HG03135 (cell line): Measurements from ENCODE around the gene EXOC1.
"Not testable (repeated sequence)": the region's sequence is repeated elsewhere in the genome, so short reads cannot be mapped to it uniquely, and the experiment has no call there.

Experiments used
- ATAC-seq: cut with Tn5 transposase; IDR thresholded peaks from one replicate; pipeline ENCODE4 v1.9.1; 2021; ENCODE audit warnings: mild to moderate bottlenecking, moderate library complexity; ENCODE audit not compliant: unreplicated experiment

The EXOC1 gene

DNA sequence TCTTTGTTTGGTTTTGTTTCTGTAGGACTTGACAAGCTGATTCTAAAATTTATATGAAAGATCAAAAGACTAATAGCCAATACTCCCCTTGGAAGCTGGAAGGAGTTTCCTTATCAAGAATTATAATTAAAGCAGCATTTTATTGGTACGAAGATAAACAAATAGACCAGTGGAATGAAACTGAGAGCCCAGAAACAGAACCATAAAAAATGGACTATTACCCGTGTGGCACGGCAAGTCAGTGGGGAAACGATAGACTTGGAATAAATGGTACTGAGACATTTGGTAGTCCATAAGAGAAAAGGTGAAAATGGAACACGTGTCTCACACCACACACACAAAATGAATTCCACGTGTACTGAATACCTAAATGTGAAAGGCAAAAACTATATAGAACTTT, 52.9 kb downstream of the EXOC1 start:
- ATAC-seq = no peak

DNA sequence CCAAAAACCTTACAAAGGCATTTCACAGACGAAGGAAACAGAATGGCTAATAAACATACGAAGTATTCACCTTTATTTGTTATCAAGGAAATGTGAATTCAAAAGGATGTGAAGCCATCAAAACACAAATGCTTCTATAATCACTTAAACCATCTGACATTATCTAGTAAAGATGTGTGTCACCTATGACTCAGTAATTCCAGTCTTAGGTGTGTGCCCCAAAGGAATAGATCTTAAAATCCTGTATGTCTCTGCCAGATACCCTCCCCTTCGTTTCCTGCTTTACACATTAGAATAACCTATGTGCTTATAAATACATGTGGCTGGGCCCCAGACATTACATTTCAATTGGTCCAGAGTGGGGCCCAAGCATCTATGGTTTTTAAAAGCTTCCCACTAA, 53.5 kb downstream of the EXOC1 start:
- no peak for ATAC-seq

DNA sequence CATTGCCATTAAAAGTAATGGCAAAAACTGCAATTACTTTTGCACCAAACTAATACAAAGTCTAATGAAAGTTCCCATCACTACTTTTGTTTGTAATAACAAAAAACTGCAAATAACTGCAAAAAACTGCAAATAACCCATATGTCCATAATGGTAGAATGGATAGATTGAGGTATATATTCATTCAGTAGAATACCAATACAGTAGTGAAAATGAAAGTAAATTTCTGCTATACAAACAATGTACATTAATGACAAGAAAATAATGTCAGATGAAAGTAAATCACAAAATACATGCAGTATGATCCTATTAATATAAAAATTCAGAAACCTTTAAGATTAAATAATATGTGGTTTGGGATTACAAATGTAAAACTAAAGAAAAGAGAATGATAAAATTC, 54.0 kb downstream of the EXOC1 start:
- no peak for ATAC-seq

DNA sequence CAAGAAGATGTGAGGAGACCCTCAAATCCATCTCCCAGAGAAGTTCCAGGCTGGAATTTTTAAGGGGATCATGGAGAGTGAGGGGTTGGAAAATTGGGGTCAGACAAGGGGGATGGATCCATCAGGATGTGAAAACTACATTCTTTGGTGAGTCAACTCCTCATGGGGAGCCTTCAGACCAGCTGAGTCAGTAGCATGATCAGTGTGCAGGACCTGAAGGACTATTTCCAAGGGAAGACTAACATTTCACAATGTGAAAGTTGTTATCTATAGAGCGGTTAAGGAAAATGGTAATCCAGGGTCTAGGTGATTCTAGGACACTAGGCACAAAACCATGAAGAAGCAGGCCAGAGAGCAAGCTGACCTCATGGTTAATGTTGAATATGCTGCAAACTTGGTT, 56.7 kb downstream of the EXOC1 start:
- no peak for ATAC-seq

DNA sequence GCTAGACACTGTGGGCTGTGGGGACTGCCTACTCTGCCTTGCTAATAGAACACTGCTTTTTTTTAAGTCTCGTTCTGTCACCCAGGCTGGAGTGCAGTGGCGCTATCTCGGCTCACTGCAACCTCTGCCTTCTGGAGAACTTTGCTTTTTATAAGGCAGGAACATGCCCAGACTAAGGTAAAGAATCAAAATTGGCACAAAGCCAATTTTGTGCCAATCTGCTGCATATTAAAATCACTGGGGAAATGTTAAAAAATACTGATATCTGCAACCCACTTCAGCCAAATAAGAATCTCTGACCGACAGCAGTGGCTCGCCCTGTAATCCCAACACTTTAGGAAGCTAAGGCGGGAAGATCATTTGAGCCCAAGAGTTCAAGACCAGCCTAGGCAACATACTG, 58.8 kb downstream of the EXOC1 start:
- no peak for ATAC-seq

DNA sequence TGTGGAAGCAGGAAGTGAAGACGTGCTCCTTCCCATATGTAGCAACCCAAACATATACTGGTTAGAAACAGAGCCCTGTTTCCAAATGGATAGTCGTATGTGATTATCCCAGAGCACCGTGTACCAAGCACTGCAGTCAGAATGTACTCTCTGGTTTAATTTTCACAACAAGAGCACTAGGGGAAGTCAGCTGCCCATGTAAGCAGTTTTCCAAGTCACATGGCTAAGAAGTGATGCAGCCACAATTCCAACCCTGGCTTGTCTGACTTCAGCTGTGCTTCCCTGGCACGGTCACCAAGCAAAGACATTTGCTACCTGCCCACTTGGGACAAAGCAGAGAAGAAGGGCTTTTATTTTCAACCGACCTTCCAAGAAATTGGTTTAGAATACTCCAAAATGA, 67.1 kb downstream of the EXOC1 start:
- ATAC-seq = no peak

DNA sequence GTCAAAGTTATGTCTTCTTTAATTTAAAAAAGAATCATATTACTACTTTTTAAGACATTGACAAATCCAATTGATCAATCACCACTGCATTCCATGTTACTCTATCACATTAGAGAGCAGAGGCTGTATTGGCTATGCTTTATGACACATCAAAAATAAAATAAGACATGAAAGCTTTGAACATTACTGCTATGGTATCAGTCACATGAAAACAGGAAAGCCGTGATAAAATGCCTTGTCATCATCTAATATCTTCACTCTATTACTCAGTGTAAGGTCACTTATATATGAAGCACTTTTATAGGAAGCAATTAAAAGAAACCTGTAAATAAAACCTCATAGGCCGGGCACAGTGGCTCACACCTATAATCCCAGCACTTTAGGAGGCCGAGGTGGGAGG, 67.6 kb downstream of the EXOC1 start:
- no peak for ATAC-seq

DNA sequence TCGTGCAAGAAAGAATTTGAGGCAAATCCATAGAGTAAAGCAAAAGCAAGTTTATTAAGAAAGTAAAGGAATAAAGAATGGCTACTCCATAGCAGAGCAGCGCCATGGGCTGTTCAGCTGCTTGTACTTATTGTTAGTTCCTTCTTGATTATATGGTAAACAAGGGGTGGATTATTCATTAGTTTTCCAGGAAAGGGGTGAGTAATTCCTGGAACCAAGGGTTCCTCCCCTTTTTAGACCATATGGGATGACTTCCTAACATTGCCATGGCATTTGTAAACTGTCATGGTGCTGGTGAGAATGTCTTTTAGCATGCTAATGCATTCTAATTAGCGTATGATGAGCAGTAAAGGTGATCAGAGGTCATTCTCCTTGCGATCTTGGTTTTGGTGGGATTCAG, 71.8 kb downstream of the EXOC1 start:
- no peak for ATAC-seq

DNA sequence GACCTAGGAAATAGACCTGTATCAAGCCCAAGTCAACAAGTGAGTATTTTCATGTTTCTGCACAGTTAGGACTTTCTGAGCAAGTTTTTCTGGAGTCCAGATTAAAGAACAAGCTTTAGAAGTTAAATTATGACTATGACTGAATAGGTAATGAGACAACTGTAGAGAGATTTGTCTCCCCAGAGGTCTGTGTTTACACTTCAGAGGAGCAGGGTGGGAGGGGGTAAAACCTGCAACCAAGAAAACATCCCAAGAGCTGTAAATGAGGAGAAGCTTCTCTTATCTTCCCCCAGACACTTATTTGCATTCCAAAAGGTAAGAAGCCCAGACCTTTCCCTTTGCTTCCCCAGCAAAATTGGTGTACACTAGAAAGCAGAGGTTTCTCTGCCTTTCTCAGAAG, 73.2 kb downstream of the EXOC1 start:
- no peak for ATAC-seq

DNA sequence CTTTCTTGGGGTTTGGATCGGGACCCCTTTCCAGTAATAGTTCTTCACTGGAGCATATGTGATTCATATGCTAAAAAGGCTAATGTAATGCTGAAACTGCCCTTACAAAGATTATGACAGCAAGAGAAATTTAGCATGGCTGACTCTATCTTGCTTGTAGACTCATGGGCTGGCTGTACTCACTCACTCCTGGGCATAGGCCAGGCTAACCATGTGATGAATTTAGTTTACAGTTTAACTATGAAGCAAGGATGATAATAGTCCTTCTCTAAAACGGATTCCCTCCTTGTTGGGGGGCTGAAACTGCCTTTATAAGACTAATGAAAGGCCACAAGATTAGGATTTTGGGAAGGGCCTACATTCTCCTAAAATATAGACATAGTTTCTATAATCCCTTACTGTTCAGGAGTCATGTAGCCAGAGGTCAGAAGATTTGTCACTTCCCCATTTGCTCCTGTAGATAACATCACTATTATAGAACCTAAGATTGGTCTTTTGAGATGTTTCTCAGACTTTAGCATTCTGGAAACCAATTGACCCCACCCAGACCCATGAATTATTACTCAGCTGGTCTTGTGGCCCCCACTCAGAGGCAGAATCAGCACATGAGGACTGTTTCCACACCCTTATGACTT, 74.5 kb downstream of the EXOC1 start:
- ATAC-seq = no peak

DNA sequence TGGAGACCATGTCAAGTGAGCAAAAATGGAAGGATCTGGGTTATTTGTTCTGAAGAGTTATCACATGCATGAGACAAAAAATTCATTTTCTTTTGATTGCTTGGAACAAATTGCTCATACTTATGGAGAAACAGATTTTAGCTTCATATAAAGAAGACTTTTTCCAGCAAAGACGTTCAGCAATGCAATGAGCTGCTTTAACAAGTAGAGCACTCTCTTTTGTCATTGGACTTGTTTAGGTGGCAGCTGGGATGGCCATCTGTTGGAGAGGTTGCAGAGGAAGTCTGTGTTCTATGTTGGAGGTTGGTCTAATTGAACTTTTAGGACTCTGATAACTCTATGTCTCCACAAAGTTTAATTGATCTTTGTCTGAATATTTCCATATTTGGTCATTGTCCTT, 75.4 kb downstream of the EXOC1 start:
- ATAC-seq = no peak

DNA sequence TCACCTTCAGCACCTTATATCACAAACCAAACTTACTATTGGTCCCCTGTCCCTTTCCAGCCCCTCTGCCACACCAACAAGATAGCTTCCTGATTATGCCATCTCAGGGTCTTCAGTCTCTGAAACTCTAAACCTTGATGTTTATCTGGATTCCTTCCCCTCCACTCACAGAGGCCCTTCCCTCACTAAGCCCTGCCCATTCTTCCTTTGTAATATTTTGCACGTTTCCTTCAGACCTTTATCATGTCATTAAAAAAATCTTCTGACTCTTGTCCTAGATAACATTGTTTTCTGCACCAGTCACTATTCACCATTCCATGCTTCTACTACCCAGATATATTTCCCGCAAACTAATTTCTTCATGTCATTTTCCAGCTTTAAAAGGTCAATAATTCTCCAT, 77.6 kb downstream of the EXOC1 start:
- ATAC-seq = no peak

DNA sequence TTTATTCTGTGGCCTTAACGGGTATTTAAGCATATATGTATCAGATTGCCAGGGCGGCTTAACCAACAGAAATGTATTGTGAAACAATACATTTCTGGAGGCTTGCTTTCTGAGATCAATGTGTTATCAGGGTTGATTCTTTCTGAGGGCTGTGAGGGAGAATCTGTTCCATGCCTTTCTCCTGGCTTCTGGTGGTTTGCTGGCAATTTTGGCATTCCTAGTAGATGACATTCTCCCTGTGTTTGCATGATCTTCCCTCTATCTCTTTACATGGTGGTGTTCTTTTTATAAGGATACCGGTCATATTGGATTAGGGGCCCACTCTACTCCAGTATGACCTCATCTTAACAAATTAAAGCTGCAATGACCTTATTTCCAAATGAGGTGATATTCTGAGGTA, 78.4 kb downstream of the EXOC1 start:
- no peak for ATAC-seq

DNA sequence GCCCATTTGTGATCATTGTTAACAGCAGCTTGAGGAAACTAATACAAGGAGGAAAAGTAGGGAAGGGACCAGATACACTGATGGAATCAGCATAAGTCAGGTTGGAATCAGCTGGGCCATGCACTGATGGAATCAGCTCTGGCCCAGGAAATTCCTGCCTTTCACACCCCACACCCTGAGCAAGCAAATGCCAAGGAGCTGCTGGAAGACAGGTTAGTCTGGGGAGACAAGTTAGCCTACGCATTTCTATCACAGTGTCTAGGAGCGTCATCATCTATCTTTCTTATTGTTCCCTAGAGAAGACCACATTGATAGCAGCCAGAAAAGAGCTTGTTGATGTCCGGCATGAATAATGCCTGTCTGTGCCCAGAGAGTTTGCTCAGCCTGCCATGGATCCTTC, 79.1 kb downstream of the EXOC1 start:
- ATAC-seq = no peak

DNA sequence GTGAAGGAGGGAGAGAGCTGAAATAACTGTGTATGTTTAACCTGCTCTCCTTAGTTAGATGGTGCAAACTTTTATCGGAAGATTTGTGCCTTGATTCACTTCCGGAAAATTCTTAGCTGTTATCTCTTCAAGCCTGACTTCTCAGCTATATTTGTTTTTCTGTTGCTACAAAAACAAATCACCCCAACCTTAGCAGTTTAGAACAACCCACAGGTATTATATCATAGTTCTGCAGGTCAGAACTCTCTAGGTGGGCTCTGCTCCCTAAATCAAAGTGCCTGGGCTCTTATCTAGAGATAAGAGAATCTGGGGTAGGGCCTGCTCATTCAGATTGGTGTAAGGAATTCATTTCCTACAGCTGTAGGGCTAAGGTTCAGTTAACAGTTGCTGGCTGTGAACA, 80.2 kb downstream of the EXOC1 start:
- no peak for ATAC-seq

DNA sequence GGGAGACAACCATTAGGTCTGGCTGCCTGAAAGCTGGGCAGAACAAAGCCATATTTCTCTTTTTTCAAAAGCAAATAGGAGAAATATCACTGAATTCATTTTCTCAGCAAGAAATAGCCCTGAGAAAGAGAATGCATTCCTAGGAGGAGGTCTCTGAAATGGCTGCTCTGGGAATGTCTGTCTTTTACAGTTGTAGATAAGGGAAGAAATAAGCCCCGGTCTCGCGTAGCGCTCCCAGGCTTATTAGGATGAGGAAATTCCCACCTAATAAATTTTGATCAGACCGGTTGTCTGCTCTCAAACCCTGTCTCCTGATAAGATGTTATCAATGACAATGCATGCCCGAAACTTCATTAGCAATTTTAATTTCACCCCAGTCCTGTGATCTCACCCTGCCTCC, 82.5 kb downstream of the EXOC1 start:
- ATAC-seq = not testable (repeated sequence)

DNA sequence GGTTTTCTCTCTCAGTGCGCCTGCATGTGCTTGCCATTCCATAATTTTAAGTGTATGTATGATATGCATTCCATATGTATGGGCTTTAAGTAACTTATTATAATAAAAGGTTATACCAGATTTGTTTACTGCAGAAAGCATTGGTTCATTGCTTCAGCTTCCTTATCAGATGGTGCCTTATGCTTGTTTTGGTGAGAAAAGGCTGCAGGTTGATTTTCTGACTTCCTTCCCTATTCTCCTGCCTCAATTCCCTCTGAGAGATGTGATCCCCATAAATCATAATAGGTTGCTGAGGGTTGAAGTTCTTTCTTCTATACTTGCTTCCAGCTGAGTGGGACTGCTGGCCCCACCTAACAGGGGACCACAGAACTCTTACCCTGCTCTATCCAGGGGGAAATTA, 85.0 kb downstream of the EXOC1 start:
- ATAC-seq = no peak

DNA sequence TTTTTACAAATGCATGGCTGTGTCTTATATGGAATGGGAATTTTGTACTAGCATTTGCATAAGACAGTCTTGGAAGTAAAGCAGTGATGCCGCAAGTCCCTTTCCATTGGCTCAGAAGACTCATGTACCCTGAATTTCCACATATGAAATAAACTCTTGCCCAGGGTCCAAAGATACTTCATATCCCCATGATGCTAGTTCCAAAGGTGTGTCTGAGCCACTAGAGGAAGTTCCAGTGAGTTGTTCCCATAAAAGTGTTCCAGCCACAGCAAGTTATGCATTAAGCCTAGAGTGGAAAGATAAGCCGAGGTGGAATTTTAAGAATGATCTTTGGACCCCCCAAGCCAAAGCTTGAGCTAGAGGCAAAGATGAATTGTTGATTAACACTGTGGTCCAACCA, 86.0 kb downstream of the EXOC1 start:
- no peak for ATAC-seq

DNA sequence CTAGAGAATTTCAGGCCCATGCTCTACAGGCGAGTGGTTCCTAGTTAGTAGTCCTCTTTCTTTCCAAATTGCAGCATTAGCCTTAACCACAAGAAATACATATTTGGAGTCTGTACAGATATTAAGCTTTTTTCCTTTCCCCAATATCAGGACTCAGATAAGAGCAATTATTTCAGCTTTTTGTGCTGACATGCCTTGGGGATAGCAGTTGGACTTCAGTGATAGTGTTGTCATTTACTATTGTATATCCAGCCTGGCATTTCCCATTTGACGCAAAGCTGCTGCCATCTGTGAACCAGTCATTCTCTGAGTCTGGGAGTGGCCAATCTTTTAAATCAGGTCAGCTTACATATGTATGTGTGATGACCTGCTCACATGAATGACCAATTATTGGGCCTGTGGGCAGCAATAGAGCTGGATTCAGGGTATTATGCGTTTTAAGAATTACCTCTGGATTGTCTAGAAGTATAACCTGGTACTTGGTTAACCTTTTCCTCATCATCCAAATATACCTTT, 88.5 kb downstream of the EXOC1 start:
- ATAC-seq = no peak

DNA sequence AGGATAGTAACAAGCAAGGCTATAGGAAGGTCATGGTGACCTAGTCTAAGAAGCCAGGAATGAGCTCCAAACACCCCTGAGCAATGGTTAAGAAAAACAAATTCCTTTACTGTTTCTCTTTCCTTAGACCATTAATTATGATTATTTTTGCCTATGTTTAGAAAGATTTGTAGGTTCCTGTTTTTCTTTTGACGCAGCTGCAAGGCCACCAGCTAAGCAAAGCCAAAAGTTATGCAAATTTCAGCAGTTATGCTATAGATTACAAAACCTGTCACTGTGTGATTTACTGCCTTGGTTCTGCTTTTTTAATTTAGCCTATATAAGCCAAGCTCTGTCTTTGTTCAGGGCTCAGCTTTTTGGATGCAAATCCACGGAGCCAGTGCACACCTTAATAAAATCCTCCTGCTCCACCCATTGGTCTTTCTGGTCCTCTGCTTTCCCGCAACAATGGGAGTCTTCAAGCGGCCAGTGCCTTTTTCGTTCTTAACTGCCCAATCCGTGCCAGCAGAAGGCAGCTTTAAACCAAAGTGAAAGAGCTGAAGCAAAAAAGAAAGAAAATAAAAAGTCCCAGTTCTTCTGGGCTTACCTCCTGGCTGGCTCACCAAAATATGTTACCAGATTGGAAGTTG, 93.9 kb downstream of the EXOC1 start:
- ATAC-seq = peak; percentile 39

DNA sequence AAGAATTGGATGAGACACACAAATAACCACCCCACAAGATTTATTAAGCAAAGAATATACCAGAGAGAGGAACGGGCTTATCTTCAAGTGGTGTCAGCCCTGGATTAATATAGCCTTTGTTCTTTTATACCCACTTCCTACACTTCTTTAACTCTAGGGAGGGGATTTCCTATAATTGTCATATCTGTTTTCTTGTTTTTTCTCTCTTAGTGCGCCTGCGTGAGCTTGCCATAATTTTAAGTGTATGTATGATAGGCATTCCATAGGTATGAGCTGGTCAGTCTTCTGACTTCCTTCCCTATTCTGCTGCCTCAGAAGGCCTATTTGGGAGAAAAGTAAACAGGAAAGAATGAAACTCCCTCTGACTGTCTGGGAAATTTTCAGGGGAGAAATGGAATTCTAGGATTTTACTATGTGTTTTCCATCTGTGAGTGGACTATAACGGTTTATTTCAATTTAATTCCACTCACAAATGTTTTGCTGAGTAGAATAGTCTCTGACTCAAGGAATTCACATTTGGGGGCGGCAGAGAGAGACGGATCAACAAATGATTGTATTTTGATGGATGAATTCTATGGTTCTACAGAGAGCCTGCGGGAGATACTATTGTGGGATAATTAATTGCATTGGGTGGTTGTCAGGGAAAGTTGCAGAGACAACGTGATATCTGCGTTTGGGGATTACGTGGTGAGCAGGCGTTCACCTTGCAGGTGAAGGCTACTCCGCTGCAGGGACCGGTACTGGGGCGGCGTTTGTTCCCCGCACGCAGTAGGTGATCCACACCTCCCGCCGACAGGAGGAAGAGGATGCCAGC, 94.7 kb downstream of the EXOC1 start:
- ATAC-seq = no peak
